ENCODE data around the gene TCHP. TPM values are rescaled to one million over a fixed set of nuclear protein-coding genes. Genes with fewer than 3 reads are reported as not detected.

TCHP gene
- total RNA-seq, 1 donor from 2014 or later: 11.2 TPM

DNA sequence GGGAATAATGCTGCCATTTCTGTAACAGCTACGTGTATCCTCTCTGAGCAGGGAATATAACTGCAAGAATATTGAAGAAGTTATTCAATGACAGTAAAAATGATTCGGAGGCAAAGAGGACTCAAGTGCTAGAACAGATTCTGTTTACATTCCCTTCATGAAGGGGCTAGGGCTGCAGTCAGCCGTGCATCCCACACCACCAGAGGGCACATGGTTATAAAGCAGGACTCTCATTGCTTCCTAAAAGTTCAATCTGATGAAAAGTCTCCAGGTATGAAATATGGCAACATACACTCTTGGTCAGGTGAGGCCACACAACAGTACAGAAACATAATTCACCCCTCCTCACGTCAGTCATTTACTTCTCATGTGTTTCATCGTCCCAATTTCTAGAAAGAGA is 34.0 kb downstream of the TCHP start:
- DNase-seq: no peak

DNA sequence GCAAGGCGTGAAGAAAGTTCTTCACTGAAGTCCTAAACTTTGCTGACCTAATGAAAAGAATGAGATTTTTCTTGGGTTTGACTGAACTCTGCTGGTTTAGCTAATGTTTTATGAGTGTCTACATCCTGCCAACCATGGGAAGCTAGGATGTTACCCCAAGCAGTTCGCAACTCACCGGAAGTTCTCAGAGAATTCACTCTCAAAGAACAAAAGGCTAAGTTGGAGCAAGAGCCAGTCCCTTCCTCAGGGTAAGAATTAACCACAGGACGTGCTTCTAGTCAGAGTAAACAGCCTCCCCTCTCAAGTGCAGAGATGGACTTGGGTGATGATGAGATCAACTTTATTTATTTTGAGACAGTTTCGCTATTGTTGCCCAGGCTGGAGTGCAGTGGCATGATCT is 37.3 kb downstream of the TCHP start:
- DNase-seq: no peak

DNA sequence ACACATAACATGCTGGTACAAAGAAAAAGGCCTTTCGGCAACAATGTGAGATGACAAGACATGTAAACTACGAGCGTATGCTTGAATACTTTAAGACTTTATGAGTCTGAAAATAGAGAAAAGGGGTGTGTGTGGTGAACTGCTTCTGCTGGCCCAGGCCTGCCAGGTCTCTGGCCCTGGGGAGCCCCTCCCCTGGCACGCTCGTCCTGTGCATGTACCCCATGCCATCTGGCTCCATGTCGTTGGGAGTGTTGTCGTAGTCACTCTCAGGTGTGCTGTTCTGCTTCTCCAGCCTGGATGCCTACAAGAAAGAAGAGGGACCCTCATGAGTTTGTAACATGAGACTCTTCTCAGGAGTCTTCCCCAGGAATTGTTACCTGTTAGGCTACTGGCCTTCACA is 38.9 kb downstream of the TCHP start:
- no peak for DNase-seq

DNA sequence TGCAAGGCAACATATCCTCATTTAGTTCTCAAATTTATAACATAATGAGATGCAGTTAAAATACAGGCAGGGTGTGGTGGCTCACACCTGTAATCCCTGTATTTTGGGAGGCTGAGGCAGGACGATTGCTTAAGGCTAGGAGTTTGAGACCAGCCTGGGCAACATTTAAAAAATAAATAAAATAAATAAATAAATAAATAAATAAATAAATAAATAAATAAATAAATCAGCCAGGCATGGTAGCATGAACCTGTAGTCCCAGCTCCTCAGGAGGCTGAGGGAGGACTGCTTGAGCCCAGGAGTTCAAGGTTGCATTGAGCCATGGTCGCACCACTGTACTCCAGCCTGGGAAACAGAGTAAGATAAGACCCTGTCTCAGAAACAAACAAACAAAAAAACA is 39.4 kb downstream of the TCHP start:
- DNase-seq: no peak

DNA sequence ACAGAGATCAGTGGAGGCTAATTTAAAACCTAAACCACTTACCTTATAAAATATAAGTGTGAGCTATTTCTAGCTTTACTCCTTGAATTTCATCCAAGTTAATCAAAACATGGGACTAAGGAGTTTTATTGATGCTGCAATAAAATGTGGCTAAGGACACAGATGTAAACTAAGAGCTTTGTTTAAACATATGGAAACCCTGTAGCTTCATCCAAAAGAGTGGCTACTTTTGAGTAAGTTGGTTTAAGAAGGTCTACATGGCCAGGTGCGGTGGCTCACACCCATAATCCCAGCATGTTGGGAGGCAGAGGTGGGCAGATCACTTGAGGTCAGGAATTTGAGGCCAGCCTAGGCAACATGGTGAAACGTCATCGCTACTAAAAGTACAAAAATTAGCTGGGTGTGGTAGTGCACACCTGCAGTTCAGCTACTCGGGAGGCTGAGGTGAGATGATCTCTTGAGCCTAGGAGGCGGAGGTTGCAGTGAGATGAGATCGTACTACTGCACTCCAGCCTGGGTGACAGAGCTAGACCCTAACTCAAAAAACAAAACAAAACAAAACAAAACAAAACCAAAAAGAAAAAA is 40.4 kb downstream of the TCHP start:
- DNase-seq: no peak

DNA sequence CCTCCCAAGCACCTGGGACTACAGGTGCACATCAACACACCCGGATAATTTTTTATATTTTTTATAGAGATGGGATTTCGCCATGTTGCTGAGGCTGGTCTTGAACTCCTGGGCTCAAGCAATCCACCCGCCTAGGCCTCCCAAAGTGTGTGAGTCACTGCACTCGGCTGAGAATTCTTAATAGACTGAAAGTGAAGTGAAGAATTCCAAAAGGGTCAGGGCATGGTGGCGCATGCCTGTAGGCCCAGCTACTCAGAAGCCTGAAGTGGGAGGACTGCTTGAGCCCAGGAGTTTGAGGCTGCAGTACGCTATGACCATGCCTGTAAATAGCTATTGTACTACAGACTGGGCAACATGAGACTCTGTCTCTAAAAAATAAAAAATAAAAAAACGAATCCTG is 43.7 kb downstream of the TCHP start:
- DNase-seq: no peak

DNA sequence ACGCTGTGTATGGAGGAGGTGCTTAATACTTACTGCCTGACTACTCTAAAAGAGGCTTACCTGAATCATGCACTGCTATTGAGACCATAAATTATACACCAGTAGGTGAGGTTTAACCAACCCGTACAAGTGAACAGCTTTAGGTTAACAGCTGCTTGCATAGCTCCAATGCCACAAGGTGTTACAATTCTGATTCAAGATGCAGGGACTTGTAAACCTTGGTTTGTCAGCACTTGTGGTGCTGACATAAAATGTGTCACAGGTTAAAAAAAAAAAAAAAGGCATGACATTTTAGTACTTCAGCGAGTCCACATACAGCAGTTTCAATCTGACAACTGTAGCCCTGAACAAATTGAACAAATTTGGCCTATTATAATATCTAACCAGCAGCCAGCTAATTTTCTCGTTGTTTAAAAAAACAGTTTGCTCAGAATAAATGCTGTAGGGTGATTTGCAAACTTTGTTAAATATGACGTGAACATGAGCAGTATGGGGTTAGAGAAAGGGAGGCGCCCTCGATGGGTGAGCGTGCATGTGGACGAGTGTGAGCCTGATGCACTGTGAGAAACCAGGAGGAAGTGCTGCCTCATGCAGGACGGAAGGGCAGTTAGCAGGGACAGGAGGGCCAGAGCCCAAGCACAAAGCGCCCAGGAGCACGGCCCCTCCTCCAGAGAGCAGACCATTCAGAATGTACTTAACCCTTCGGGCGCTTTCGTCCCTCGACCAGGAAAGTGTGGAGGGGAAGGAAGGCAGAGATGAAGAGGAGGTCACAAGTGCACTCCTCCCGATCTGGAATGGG is 44.7 kb downstream of the TCHP start:
- peak; percentile 20 for DNase-seq

DNA sequence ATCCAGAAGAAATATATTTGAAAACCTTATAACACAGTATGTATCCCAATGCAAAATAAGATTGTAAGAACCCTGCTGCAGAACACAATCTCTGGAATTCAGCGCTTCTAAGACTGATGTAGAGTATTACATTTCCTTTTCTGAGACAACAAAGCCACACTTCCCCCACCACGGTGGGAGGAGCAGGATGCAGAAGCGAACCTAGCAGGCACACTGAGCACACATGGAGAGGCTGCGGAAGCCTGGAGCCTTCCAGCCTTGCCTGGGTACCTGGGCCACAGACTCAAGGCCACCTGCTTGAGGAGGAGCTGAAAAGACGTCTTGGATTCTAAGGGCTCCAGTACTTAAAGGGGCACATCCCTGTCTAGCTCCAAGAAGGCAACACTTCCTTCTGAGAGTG is 46.4 kb downstream of the TCHP start:
- no peak for DNase-seq

DNA sequence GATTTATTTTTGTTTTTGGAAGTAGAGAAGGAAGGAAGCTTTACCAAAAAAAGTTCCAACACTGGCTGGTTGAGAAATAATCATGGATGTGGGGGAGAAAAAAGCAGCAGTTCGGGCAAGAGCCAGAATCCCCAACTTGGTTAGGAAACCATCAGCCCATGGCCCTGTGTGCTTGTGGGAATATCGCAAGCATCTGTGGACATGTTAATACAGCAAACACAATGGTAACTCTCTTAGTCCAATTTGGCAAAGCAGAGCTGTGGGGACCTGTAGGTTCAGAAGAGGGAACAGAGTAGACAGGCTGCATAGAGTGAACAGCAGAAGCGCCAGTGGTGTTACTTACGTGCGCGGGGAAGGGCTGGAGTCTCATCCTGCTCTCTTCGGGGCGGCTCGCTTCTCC is 46.8 kb downstream of the TCHP start:
- no peak for DNase-seq

DNA sequence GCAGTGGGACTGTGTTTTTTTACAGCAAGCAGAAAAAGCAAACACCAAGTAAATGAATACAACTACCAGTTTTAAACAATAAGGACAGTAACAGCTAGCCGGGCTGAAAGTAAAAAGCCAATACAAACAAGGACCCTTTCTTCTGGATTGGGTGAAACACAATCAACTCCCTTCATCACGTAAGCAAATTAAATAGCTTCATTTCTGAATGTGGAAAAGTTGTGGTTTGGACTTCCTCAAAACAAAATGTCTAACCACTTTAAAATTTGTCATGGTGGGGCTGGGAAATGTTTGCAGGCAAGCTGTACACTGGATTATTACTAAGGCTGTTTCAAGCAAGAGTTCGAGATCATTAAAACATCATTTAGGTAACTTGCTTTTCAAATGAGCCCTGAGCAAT is 47.4 kb downstream of the TCHP start:
- DNase-seq: peak; percentile 39

DNA sequence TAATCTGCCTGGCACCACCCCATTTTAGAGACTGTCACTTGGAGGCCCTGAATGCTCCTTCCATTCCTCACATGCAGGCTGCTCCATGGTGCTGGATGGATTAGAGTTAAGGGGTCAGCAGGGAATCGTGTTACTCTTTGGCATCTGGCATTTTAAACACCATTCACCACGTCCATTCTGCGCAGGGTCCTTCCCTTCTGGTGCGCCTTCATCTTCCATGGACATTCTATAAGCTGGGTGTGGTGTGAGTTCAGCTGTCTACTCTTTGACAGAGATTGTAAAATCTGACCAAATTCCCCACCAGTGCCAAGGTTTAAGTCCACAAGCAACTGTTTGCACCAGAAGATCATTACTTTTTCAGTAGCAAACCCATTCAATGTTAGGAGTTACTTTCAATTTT is 48.3 kb downstream of the TCHP start:
- DNase-seq: peak; percentile 31

DNA sequence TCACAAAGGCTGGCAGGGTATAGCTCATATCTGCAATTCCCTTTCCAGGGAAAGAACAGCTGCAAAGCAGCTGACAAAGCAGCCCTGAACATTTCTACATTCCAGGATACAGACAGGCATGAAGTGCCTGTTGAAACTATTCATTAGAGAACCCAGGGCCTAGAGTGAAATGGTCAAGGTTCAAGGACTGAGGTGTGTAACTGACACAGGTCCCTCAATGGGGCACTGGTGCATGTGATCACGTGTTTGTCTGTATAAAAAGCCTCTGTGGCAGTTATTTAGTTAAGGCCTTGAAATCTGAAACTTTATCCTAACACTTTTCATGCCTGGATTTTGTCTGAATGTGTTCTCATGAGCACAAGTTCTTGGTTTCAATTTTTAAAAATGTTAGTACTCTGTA is 49.0 kb downstream of the TCHP start:
- peak; percentile 81 for DNase-seq

DNA sequence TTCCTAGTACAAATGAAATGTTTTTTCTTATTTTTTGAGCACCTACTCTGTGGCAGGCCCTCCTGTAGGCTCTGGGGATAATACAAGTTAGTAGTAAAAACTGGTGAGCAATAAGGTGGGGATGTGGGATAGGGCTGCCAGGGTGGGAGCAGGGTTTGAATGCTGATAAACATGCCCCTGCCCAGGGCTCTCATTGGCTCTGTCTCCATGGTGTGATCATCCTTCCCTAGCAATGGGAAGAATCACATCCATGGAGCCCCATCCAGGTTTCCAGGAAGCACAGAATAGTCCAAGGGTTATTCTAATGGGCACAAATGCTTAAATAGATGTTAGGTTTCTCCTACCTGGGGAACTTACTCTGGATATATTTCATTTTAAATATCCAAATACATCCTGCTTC is 50.6 kb downstream of the TCHP start:
- DNase-seq: no peak

DNA sequence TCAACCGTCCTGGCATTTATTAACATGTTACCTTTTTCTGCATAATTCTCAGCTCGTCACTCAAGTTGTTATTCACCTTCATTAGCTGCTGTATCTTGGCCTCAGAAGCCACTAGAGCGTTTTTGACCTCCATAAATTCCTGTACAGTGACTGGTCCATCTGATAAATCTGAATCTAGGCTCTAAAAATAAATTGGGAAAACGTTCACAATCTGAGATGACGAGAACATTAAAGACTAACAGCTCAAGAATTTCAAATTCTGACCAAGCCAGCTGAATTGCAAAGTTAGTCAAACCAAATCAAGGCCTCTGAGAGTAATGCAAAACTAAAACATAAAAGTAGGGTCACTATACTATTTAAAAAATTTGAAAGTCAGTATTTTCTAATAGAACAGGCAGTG is 51.1 kb downstream of the TCHP start:
- DNase-seq: no peak

DNA sequence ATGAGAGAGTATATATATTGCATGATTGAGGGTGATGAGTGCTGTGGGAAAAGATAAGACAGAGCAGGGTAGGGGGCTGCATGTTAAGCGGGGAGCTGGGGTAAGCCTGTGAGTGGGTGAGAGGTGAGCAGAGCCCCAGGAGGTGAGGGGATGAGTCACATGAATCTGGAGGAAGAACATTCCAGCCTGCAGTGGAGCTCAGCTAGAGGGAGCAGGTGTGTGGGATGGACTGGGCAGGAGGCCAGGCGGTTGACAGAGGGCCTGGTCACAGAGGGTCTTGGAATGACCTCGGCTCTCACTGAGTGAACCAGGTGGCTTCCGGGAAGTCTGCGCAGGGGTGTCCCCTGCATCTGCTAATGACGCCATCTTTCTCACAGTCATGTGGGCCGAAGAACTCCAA is 51.7 kb downstream of the TCHP start:
- DNase-seq: no peak

DNA sequence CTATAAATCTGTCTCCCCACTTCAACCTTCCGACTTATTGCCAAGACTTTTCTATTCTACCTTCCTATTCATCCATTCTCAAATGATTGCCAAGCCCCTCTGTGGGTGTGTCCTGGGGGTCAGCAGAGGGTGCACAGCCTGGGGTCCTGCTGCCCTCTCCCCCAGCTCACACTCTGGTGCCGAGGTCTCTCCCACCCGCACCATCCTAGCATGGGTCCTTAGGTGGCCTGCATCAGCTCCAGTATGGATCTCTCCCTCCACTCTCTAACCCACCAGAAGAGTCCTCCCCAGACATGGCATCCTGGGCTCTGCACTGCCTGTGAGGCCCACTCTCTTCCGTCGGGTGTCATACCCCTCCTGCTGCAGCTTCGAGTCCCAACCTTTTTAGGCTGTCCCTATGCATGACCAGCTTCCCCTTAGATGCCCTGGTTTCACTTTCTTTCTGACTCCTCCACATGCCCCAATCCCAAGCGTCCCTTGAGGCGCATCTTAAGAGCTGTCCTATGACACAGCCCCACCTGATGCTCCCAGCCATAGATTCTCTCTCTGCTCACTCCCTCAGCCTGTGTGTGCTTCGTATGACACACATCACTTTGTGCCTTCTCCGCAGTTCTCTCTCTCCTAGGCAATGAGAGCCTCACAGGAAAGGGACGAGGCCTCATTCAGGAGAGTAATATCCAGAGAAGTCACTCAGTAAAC is 52.2 kb downstream of the TCHP start:
- DNase-seq: no peak

DNA sequence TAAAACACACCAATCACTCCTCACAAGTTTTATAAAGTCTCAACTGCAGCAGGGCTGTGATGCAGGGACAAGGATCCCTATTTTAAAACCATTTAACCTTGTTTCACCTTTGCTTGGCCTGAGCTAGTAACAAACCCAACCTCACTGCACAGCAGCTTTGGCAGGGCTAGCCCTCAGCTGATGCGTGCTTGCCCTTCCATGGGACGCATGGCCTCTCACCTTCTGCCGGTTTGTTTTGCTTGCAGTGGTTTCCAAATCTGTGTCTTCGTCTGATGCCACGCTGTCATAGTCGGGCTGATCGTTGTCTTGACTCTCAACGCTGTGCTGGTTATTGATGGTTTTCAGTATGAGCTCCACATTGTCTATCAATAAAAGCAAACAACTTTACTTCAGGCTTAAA is 52.8 kb downstream of the TCHP start:
- DNase-seq: no peak

DNA sequence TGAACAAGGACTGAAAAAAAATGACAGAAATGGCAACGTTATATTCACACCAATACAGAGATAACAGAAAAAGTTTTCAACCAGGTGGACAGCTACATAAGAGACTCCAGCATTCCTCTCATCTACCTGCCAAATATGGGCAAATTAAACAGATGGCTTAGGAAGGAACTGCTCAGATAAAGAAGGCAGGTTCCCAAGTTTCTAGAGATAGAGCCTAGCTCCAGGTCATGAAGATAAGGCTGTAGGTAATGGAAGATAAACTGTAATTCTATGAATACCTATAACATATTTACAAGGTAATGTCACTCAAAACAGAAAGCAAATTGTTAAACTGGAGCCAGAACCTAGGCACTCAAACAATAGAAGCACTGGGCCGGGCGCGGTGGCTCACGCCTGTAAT is 53.6 kb downstream of the TCHP start:
- DNase-seq: no peak

DNA sequence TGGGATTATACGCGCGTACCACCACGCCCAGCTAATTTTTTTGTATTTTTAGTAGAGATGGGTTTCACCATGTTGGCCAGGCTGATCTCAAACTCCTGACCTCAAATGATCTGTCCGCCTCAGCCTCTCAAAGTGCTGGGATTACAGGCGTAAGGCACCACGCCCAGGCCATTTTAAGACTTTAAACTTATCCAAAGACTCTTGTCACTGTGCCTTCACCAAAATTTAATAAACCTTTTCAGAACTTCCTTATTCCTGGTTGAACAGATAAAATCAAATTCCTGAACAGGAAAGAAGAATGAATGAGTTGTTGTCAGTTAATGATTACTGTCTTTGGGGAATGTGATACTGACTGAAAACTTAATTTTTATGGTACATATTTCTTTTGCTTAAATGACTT is 58.3 kb downstream of the TCHP start:
- DNase-seq: no peak

DNA sequence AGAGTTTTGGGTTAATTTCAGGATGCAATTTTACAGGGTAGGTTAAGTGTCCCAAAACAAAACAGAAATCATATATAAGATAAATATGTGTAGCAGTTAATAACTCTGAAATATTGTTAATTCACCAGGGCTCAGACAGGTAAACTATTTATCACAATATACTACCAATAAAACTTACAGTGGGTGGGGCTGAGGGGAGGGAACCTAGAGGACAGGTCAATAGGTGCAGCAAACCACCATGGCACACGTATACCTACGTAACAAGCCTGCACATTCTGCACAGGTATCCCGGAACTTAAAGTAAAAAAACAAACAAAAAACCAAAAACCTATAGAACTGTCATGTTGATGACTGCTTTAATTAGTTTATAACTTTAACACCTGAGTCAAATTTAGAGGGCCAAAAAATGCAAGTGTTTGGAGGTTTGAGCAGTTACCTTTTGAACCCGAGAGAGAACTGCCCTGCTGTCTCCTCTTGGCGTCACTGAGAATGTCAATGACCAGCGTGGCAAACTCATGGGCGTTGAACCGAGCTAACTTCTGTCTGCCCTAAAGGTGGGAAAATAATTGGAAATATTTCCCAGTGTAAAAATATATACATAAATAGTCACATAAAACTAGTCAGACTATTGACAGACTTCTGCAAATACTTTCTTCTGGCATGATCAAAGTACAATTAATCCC is 59.5 kb downstream of the TCHP start:
- no peak for DNase-seq

DNA sequence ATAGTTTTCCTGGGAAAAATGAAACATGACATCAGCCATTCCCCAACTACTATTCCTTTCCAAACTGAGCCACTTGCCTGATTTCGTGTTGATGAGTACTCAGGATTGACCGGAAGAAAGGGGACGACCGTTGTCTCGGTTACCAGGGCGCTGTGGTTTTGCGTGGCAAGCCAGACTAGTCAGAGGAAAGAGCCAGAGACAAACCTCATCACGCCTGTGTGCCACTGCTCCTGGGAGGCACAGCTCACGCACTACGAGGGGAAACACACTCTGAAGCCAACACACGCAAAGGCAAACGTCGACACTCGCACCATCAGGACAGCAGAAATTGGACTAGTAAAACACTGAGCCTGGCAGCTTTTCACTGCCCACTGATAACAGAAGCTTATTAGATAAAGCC is 61.1 kb downstream of the TCHP start:
- no peak for DNase-seq

DNA sequence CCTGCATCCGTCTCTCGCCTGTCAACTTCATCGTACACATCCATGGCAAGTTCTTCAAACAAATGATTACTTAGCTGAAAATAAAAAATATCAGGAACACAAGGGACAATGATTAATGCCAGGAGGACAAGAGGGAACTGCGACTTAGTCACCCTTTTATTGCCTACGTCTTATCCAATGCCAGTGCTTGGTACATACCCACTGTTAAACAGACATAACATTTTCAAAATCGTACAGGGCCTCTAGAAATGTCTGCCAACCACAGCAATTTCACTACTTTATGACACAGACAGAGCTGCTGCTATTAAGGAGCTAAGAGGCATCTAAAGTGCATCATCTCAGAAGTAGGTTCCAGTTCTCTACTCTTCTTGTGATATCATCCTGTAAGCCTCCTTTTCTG is 61.5 kb downstream of the TCHP start:
- DNase-seq: no peak

DNA sequence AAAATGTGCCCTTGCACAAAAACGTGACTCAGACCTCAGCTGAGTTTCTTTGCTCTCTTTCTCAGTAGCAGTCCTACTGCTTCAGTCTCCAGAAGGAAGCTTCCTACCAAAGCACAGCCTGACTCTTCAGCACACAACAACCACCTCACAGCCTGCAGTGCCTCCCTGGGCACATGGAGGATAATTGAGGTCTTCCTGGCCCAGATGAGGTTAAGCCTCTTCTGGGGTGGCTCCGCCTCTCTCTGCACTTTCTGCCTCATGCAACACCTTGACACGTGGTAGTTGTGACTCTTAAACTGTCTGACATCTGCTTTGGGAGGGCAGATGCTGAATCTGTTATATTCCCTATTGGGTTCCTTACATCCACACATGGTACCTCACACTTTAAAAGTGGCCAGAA is 62.3 kb downstream of the TCHP start:
- DNase-seq: no peak

All from skin of body (tissue), 2 donors.